ENCODE data around the gene MRAP2.

- TF ChIP-seq ZNF396 (CRISPR knock-in tag; IDR thresholded peaks at IDR 0.05; ENCODE audit: borderline replicate concordance) (no peak), SMAD4 (CRISPR knock-in tag; IDR thresholded peaks at IDR 0.05) (no peak), CTCF (IDR thresholded peaks at IDR 0.05) (no peak), ZNF121 (CRISPR knock-in tag; IDR thresholded peaks at IDR 0.05) (no peak), USF1 (CRISPR knock-in tag; IDR thresholded peaks at IDR 0.05) (no peak), ZNF416 (CRISPR knock-in tag; IDR thresholded peaks at IDR 0.05) (no peak), CBFB (CRISPR knock-in tag; IDR thresholded peaks at IDR 0.05; ENCODE audit: low read depth) (no peak), MAX (CRISPR knock-in tag; IDR thresholded peaks at IDR 0.05) (no peak), E2F5 (CRISPR knock-in tag; IDR thresholded peaks at IDR 0.05) (no peak), ZNF512 (CRISPR knock-in tag; IDR thresholded peaks at IDR 0.05; ENCODE audit: borderline replicate concordance) (no peak), AR (CRISPR knock-in tag; IDR thresholded peaks at IDR 0.05) (no peak), TEAD4 (CRISPR knock-in tag; IDR thresholded peaks at IDR 0.05) (no peak), ZNF532 (CRISPR knock-in tag; IDR thresholded peaks at IDR 0.05; ENCODE audit: borderline replicate concordance) (no peak), TP53 (CRISPR knock-in tag; IDR thresholded peaks at IDR 0.05) (no peak)
Measured at GRCh38 chr6:84003654-84004053, 29.9 kb upstream of the MRAP2 start.

Measured in WTC11 (cell line).